Liver (tissue), 3 donors: ENCODE measurements around the gene CYTH3.

Experiments used
- HNF4A ChIP-seq, 2 donors: conservative IDR thresholded peaks; 2 replicates each; pipeline ENCODE4 v1.6.1; 2016; ENCODE audit warnings: antibody characterized with exemption in 2 of 2, mild to moderate bottlenecking in 2 of 2
- RAD21 ChIP-seq, 2 donors: IDR thresholded peaks; 2 replicates each; pipeline ENCODE4 v1.6.1; 2016; ENCODE audit warnings: antibody characterized with exemption in 2 of 2, mild to moderate bottlenecking in 2 of 2
- SP1 ChIP-seq: IDR thresholded peaks from 2 replicates; pipeline ENCODE4 v1.6.1; 2018; ENCODE audit warnings: antibody characterized with exemption, mild to moderate bottlenecking
- TAF1 ChIP-seq: conservative IDR thresholded peaks from 2 replicates; pipeline ENCODE4 v1.6.1; 2016; ENCODE audit warnings: antibody characterized with exemption, mild to moderate bottlenecking
- ZBTB33 ChIP-seq: IDR thresholded peaks from 2 replicates; pipeline ENCODE4 v1.6.1; 2016; ENCODE audit warnings: antibody characterized with exemption
- TF ChIP-seq, protein P1 (sequence below): fragments of 150-350 bp; IDR thresholded peaks from 2 replicates; pipeline ENCODE4 v1.5.1; 2017; ENCODE audit warnings: improper control_type of control experiment, low read depth, low read length; ENCODE audit not compliant: missing input control
- TF ChIP-seq, protein P2 (sequence below): IDR thresholded peaks from 2 replicates; pipeline ENCODE4 v1.6.1; 2016; ENCODE audit warnings: antibody characterized with exemption
- donor health status: healthy.
- donor health status: healthy.

DNA sequence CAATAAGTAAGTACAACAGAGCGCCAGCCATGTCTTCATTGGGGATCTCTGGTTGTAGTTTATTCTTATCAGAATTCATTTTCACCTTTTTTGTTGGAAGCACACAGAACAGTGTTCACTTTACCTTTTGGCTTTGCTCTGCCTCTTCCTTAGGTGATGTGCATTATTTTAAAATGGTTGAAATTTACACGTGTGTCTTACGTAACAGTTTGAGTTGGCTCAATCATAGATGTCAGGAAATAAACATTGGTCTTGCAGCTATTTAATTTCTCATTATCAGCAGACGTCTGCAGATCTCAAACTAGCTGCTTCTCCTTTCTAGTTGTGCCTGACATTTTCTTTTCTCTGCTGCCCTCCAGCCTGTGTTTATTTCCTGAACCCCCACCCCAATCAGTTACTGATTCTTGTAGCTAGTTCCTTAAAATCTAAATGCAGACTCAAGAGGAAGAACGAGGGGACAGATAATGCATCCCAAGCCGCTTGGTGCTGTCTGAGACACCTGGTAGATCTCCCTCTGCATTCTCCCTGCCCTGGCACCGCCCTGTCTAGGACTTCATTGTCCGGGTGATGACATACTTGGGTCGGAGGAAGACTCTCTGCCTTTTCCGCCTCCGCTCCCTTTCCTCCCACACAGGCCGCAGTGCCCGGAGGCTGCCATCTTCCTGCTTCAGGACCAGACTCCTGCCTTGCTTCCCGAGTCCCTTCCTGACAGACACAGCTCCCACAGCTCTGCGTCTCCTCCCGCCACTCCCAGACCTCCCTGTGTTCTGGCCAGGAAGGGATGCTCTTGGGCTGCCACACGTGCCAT is 133.0 kb downstream of the CYTH3 start:
- no peak for TF ChIP-seq RAD21 (IDR thresholded peaks at IDR 0.05)
- TF ChIP-seq, protein P1, sequence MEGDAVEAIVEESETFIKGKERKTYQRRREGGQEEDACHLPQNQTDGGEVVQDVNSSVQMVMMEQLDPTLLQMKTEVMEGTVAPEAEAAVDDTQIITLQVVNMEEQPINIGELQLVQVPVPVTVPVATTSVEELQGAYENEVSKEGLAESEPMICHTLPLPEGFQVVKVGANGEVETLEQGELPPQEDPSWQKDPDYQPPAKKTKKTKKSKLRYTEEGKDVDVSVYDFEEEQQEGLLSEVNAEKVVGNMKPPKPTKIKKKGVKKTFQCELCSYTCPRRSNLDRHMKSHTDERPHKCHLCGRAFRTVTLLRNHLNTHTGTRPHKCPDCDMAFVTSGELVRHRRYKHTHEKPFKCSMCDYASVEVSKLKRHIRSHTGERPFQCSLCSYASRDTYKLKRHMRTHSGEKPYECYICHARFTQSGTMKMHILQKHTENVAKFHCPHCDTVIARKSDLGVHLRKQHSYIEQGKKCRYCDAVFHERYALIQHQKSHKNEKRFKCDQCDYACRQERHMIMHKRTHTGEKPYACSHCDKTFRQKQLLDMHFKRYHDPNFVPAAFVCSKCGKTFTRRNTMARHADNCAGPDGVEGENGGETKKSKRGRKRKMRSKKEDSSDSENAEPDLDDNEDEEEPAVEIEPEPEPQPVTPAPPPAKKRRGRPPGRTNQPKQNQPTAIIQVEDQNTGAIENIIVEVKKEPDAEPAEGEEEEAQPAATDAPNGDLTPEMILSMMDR = no peak
- no peak for TF ChIP-seq HNF4A (conservative IDR thresholded peaks at IDR 0.05)
- TF ChIP-seq SP1 = no peak
- no peak for TF ChIP-seq TAF1
- no peak for TF ChIP-seq ZBTB33
- TF ChIP-seq, protein P2, sequence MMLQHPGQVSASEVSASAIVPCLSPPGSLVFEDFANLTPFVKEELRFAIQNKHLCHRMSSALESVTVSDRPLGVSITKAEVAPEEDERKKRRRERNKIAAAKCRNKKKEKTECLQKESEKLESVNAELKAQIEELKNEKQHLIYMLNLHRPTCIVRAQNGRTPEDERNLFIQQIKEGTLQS = no peak
